Neuronal stem cell (in vitro differentiated cells): ENCODE measurements around the gene FAAP100.

Experiments
- DNase-seq: peaks from one replicate; pipeline ENCODE4 v3.0.0-alpha.2; 2013; ENCODE audit warnings: low spot score
- H2AFZ ChIP-seq: one replicate; pipeline ENCODE4 v1.6.1; 2013; ENCODE audit warnings: mild to moderate bottlenecking, low read length, inconsistent platforms
- H2AK5ac ChIP-seq: 2 replicates; pipeline ENCODE4 v1.6.1; 2013; ENCODE audit warnings: low read depth, mild to moderate bottlenecking, inconsistent platforms, low read length, moderate library complexity, mixed read lengths
- H2BK120ac ChIP-seq: 2 replicates; pipeline ENCODE4 v1.6.1; 2013; ENCODE audit warnings: low read depth, mild to moderate bottlenecking, inconsistent platforms, low read length, moderate library complexity, mixed read lengths
- H2BK12ac ChIP-seq: one replicate; pipeline ENCODE4 v1.6.1; 2013; ENCODE audit warnings: low read length, inconsistent platforms
- H2BK15ac ChIP-seq: 2 replicates; pipeline ENCODE4 v1.6.1; 2013; ENCODE audit warnings: mild to moderate bottlenecking, low read length, inconsistent platforms, mixed read lengths
- H2BK5ac ChIP-seq: one replicate; pipeline ENCODE4 v1.6.1; 2013; ENCODE audit warnings: inconsistent platforms, mild to moderate bottlenecking, low read length, moderate library complexity
- H3K14ac ChIP-seq: one replicate; pipeline ENCODE4 v1.6.1; 2013; ENCODE audit warnings: low read length, inconsistent platforms
- H3K18ac ChIP-seq: 2 replicates; pipeline ENCODE4 v1.6.1; 2013; ENCODE audit warnings: low read length, inconsistent platforms
- H3K23ac ChIP-seq: 2 replicates; pipeline ENCODE4 v1.6.1; 2013; ENCODE audit warnings: low read depth, mild to moderate bottlenecking, mixed read lengths, low read length, inconsistent platforms; ENCODE audit not compliant: poor library complexity
- H3K27ac ChIP-seq: replicated peaks from 3 replicates; pipeline ENCODE4 v1.5.1; 2013; ENCODE audit warnings: low read length, inconsistent platforms
- H3K27me3 ChIP-seq, 3 experiments: 2 replicates each; pipeline ENCODE4 v1.6.1; 2013; ENCODE audit warnings: low read length in 3 of 3, mild to moderate bottlenecking in 2 of 3, inconsistent platforms in 1 of 3, low read depth in 1 of 3, mixed read lengths in 1 of 3, moderate library complexity in 1 of 3; ENCODE audit not compliant: control insufficient read depth in 3 of 3, insufficient read depth in 3 of 3
- H3K36me3 ChIP-seq, 2 donors: replicated peaks in 1 of 2; 2 replicates each; pipeline ENCODE4 v1.6.1; 2013; ENCODE audit warnings: low read length in 2 of 2; ENCODE audit not compliant: control insufficient read depth in 2 of 2, insufficient read depth in 2 of 2
- H3K4ac ChIP-seq: 2 replicates; pipeline ENCODE4 v1.6.1; 2013; ENCODE audit warnings: inconsistent platforms, mild to moderate bottlenecking, low read length, moderate library complexity
- H3K4me1 ChIP-seq, 2 donors: 1 replicate in 1 of 2; 2 replicates in 1 of 2; pipeline ENCODE4 v1.6.1; 2013; ENCODE audit warnings: low read length in 2 of 2, low read depth in 1 of 2; ENCODE audit not compliant: control insufficient read depth in 2 of 2, insufficient read depth in 1 of 2
- H3K4me2 ChIP-seq: one replicate; pipeline ENCODE4 v1.6.1; 2013; ENCODE audit warnings: mild to moderate bottlenecking, low read length, inconsistent platforms; ENCODE audit not compliant: insufficient read depth, poor library complexity, severe bottlenecking
- H3K4me3 ChIP-seq, 2 donors: 2 replicates each; pipeline ENCODE4 v1.5.1; 2013; ENCODE audit warnings: low read length in 2 of 2, mild to moderate bottlenecking in 2 of 2, inconsistent platforms in 1 of 2, moderate library complexity in 1 of 2
- H3K79me1 ChIP-seq: one replicate; pipeline ENCODE4 v1.6.1; 2013; ENCODE audit warnings: low read depth, mild to moderate bottlenecking, inconsistent platforms, low read length, moderate library complexity
- H3K9ac ChIP-seq: one replicate; pipeline ENCODE4 v1.6.1; 2013; ENCODE audit warnings: mild to moderate bottlenecking, low read depth, low read length, inconsistent platforms; ENCODE audit not compliant: poor library complexity
- H3K9me3 ChIP-seq, 2 donors: replicated peaks in 1 of 2; 2 replicates each; pipeline versions ENCODE3 to v1.6.1; 2013; ENCODE audit warnings: low read length in 2 of 2, mild to moderate bottlenecking in 2 of 2, inconsistent platforms in 1 of 2, low read depth in 1 of 2, mixed read lengths in 1 of 2, moderate library complexity in 1 of 2; ENCODE audit not compliant: control insufficient read depth in 2 of 2, insufficient read depth in 1 of 2
- H4K8ac ChIP-seq: one replicate; pipeline ENCODE4 v1.6.1; 2013; ENCODE audit warnings: low read depth, mild to moderate bottlenecking, inconsistent platforms, low read length, moderate library complexity
- H4K91ac ChIP-seq: one replicate; pipeline ENCODE4 v1.6.1; 2013; ENCODE audit warnings: low read length, low read depth, mild to moderate bottlenecking, inconsistent platforms; ENCODE audit not compliant: poor library complexity
- WGBS, 2 donors: extraction: QIAGEN DNeasy Blood & Tissue Kit; methylation state at CpG; one replicate each; pipeline ENCODE4 v1.1.7; 2013; ENCODE audit warnings: missing lambda C conversion rate in 2 of 2, mixed read lengths in 1 of 2; ENCODE audit not compliant: insufficient read length in 2 of 2, insufficient replicate concordance in 1 of 2; ENCODE audit errors: extremely low coverage in 2 of 2; 5-methylcytosine and 5-hydroxymethylcytosine counted together

The FAAP100 gene

DNA sequence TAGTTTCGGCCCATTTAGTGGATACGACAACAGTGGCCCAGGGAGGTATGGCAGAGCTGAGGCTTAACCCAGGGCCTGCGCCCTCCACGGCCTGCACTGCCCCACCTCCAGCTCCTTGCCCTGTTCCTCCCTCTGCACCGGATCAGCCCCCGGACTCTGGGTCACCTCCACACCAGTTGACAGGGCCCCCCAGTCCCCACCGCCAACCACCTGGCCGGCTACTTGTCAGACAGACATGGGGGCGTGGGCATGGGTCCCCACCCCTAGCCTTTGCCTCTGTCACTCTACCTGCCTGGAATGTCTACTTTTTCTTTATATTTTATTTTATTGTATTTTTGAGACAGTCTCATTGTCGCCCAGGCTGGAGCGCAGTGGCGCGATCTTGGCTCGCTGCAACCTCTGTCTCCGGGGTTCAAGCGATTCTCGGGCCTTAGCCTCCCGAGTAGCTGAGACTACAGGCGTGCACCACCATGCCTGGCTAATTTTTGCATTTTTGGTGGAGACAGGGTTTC is 36.6 kb downstream of the FAAP100 start:
- Histone ChIP-seq H4K91ac (no peak overlapping the region), H3K4me2 (peak overlapping the region; percentile 99), H2BK15ac (no peak overlapping the region), H2AFZ (peak overlapping the region; percentile 75), H3K27me3 (peaks cover 0 to 34% (median 14%) of the 10 kb centered on the region in 3 experiments), H3K4ac (no peak overlapping the region), H3K9me3 (no peaks in the 10 kb centered on the region), H2AK5ac (peak overlapping the region; percentile 32), H3K18ac (no peak overlapping the region), H4K8ac (no peak overlapping the region), H2BK12ac (no peak overlapping the region), H2BK120ac (no peak overlapping the region), H3K79me1 (peaks cover 23% of the 10 kb centered on the region), H3K36me3 (peaks cover 13 to 17% of the 10 kb centered on the region in 2 donors), H3K9ac (no peak overlapping the region), H3K4me1 (peaks cover 23 to 29% of the 10 kb centered on the region in 2 donors), H3K4me3 (peak overlapping the region; percentile 90 to 95), H2BK5ac (peak overlapping the region; percentile 60), H3K14ac (no peak overlapping the region), H3K23ac (no peak overlapping the region), H3K27ac (no peak overlapping the region)
- no CpG with 5 or more reads among the region's 19 CpGs for WGBS, 2 donors
- no peak for DNase-seq

DNA sequence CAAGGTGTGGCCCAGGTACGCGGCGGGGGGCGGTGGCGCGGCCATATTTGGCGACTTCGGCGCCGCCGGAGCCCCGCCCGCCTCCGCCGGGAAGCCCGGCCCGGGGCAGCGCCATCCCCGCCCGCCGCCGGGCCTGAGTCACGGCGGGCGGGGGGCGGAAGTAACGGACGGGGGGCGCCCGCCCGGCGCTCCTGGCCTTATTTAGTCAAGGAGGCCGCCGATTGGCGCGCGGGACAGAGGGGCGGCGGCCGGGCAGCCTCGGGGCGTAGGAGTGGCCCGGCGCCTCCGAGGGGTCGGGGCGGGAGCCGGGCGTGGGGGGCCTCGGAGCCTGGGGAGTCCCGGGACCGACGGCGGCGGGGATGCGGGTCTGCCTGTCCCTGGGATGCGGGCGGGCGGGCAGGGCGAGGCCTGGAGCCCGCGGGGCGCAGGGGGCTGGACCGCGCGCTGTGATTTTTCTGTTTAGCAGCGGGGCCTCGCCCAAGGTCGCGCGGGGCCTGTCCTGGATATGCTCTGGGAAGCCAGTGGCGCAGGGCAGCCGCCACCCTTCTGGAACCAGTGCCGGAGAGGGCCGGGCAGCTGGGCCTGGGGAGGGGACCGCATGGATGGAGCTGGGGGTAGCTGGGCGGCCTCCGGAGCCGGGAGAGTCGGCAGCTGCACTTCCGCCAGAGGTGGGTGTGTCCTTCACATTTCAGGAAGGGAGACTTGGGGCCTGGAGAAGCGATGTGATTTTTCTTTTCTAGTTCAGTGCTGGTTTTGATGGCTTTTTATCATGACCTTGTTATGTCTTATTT is 37.2 kb downstream of the FAAP100 start:
- Histone ChIP-seq H2BK5ac (peak overlapping the region; percentile 60), H3K4ac (no peak overlapping the region), H3K9ac (peak overlapping the region; percentile 95), H3K36me3 (peaks cover 20 to 23% of the 10 kb centered on the region in 2 donors), H2BK12ac (peak overlapping the region; percentile 31), H3K27me3 (peaks cover 0 to 28% (median 14%) of the 10 kb centered on the region in 3 experiments), H2BK120ac (peak overlapping the region; percentile 76), H3K4me3 (peak overlapping the region; percentile 90 to 95), H2BK15ac (peak overlapping the region; percentile 21), H4K8ac (no peak overlapping the region), H3K27ac (peak overlapping the region; percentile 65), H3K4me1 (peaks cover 26 to 29% of the 10 kb centered on the region in 2 donors), H3K14ac (no peak overlapping the region), H3K18ac (peak overlapping the region; percentile 99), H4K91ac (no peak overlapping the region), H3K9me3 (no peaks in the 10 kb centered on the region), H3K79me1 (peaks cover 23% of the 10 kb centered on the region), H3K4me2 (peak overlapping the region; percentile 99), H3K23ac (peak overlapping the region; percentile 55), H2AFZ (peak overlapping the region; percentile 75), H2AK5ac (peak overlapping the region; percentile 19)
- no CpG with 5 or more reads among the region's 82 CpGs for whole genome bisulfite sequencing, 2 donors
- DNase-seq = peak; percentile 62

DNA sequence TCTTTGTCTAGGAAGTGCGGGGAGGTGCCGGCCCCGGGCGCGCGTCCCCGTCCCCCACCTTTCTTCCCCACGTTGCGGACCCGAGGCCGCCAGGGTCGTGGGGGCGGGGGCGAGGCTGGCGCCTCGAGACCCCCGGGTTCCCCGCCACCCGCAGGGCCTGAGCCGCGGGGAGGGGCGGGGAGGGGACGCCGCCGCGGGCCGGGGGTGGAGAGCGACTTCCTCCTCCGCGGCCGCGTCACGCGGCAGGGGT is 37.7 kb downstream of the FAAP100 start:
- Histone ChIP-seq H3K14ac (peak overlapping the region; percentile 89), H3K4me1 (peaks cover 23 to 30% of the 10 kb centered on the region in 2 donors), H3K23ac (peak overlapping the region; percentile 96), H3K4ac (no peak overlapping the region), H4K91ac (no peak overlapping the region), H2BK5ac (no peak overlapping the region), H3K4me2 (peak overlapping the region; percentile 99), H2AK5ac (peak overlapping the region; percentile 99), H3K79me1 (peaks cover 23% of the 10 kb centered on the region), H3K9me3 (no peaks in the 10 kb centered on the region), H4K8ac (no peak overlapping the region), H3K18ac (peak overlapping the region; percentile 99), H2BK12ac (peak overlapping the region; percentile 69), H3K4me3 (peak overlapping the region; percentile 90 to 95), H2BK15ac (peak overlapping the region; percentile 99), H2BK120ac (peak overlapping the region; percentile 87), H3K27me3 (peaks cover 0 to 22% (median 9%) of the 10 kb centered on the region in 3 experiments), H3K27ac (peak overlapping the region; percentile 58), H3K9ac (peak overlapping the region; percentile 77), H2AFZ (peak overlapping the region; percentile 75), H3K36me3 (peaks cover 22 to 29% of the 10 kb centered on the region in 2 donors)
- no peak for DNase-seq
- no CpG with 5 or more reads among the region's 34 CpGs for WGBS, 2 donors

DNA sequence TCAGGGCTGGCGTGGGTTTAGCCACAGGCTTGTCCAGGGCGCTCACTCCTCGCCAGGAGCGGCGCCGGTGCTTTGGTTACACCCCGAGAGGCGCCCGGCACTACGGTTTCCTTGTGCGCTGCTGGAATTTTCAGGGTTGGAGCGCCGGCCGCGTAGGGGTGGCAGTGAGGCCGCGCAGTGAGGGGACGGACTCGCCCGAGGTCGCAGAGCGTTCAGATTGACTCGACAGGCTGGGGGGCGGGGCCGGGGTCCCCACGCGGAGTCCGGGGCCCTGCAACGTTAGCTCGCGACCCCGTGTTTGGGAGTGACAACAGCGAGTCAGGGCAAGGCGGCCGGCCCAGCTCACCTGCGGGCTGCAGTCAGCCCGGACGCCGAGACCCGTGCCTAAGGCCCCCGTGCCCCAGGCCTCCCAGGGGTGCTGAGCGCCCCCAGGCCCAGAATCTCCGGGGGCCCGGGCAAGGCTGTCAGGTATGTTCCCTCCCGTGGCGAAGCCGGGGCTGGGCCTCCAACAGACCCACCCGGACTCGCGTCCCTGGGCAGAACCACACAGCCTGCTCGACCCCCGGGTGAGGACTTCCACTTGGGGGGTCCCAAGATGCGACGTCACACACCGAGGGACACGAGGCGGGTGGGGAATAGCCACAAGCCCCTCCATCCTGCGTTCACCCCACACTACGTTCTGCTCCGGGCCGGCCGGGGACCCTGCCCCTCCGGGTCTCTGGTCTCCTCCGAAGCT is 38.2 kb downstream of the FAAP100 start:
- peak overlapping the region; percentile 87 for H2BK120ac ChIP-seq
- peaks cover 0 to 3% of the 10 kb centered on the region in 2 donors for H3K9me3 ChIP-seq
- H4K91ac ChIP-seq = peak overlapping the region; percentile 50
- peak overlapping the region; percentile 77 for H3K9ac ChIP-seq
- peak overlapping the region; percentile 96 for H3K23ac ChIP-seq
- peak overlapping the region; percentile 99 for H3K18ac ChIP-seq
- peak overlapping the region; percentile 58 for H3K27ac ChIP-seq
- peak overlapping the region; percentile 72 for H3K4ac ChIP-seq
- H2AK5ac ChIP-seq = peak overlapping the region; percentile 99
- H2BK15ac ChIP-seq = peak overlapping the region; percentile 99
- H3K79me1 ChIP-seq = peaks cover 21% of the 10 kb centered on the region
- H3K4me1 ChIP-seq = peaks cover 19 to 33% of the 10 kb centered on the region in 2 donors
- H3K4me3 ChIP-seq = peak overlapping the region; percentile 90 to 95
- peak overlapping the region; percentile 89 for H2BK5ac ChIP-seq
- H3K27me3 ChIP-seq = peaks cover 0 to 17% (median 5%) of the 10 kb centered on the region in 3 experiments
- DNase-seq = peak; percentile 68
- H3K14ac ChIP-seq = peak overlapping the region; percentile 89
- H3K36me3 ChIP-seq = peaks cover 26 to 34% of the 10 kb centered on the region in 2 donors
- peak overlapping the region; percentile 69 for H2BK12ac ChIP-seq
- H2AFZ ChIP-seq = peak overlapping the region; percentile 75
- H3K4me2 ChIP-seq = peak overlapping the region; percentile 99
- WGBS, 2 donors = no CpG with 5 or more reads among the region's 64 CpGs
- no peak overlapping the region for H4K8ac ChIP-seq
